MCF 10A (cell line): ENCODE results near the gene BANP. TPM values are rescaled to one million over a fixed set of nuclear protein-coding genes. Genes with fewer than 3 reads are reported as not detected.
"Not testable (repeated sequence)": the region's sequence is repeated elsewhere in the genome, so short reads cannot be mapped to it uniquely, and the experiment has no call there.

ENCODE experiments used
- BruUV-seq: library from RNA; stranded (reverse); fragments of 400-500 nt; replicated peaks from 2 replicates; lab custom pipeline; 2021; lab: Mats Ljungman, UMichigan
- CTCF ChIA-PET: fragments of 300-600 bp; sonication (Branson Sonifier 250); formaldehyde crosslinking; extraction: SDS; loops from one replicate; lab custom pipeline; 2021; ENCODE audit warnings: antibody characterized with exemption, inconsistent platforms; lab: Yijun Ruan, JAX
- POLR2A ChIA-PET: fragments of 300-600, 350-650 bp; sonication (Branson Sonifier 250); formaldehyde crosslinking; extraction: SDS; loops from one replicate; lab custom pipeline; 2020; ENCODE audit warnings: antibody characterized with exemption, inconsistent platforms; lab: Yijun Ruan, JAX
- DNase-seq: peaks from one replicate; pipeline ENCODE4 v3.0.0-alpha.2; 2018; ENCODE audit not compliant: unreplicated experiment
- H3K27ac Mint-ChIP-seq: one replicate; pipeline ENCODE4 v1.8.0; 2022; ENCODE audit warnings: mild to moderate bottlenecking, low read depth, mixed read lengths; ENCODE audit not compliant: unreplicated experiment
- H3K27me3 Mint-ChIP-seq: one replicate; pipeline ENCODE4 v1.8.0; 2022; ENCODE audit warnings: mixed read lengths; ENCODE audit not compliant: insufficient read depth, unreplicated experiment
- H3K36me3 Mint-ChIP-seq: one replicate; pipeline ENCODE4 v1.8.0; 2022; ENCODE audit warnings: mild to moderate bottlenecking, moderate library complexity, mixed read lengths; ENCODE audit not compliant: insufficient read depth, unreplicated experiment
- H3K4me1 Mint-ChIP-seq: one replicate; pipeline ENCODE4 v1.8.0; 2022; ENCODE audit warnings: mixed read lengths; ENCODE audit not compliant: insufficient read depth, unreplicated experiment
- H3K4me3 Mint-ChIP-seq: one replicate; pipeline ENCODE4 v1.8.0; 2022; ENCODE audit warnings: mild to moderate bottlenecking, moderate library complexity, mixed read lengths; ENCODE audit not compliant: unreplicated experiment
- H3K9me3 Mint-ChIP-seq: one replicate; pipeline ENCODE4 v1.8.0; 2022; ENCODE audit warnings: mixed read lengths; ENCODE audit not compliant: unreplicated experiment
- CTCF ChIP-seq: fragments of 200-600 bp; IDR thresholded peaks from one replicate; pipeline ENCODE4 v1.8.0; 2022; ENCODE audit warnings: antibody characterized with exemption, mild to moderate bottlenecking; ENCODE audit not compliant: unreplicated experiment
- intact Hi-C: fragments of 100-400 bp; cut with micrococcal nuclease; formaldehyde crosslinking; loops from 2 replicates; pipeline ENCODE4 v1.14.1; 2022
- total RNA-seq: library from RNA; stranded (reverse); gene quantifications from 2 replicates; pipeline ENCODE4 v1.2.3, GENCODE V29; 2022

BANP gene
- total RNA-seq, 1 experiment from 2014 or later = 38.2 TPM

GRCh38 chr16:88050952-88051660 is 99.9 kb downstream of the BANP start:
- CTCF ChIA-PET = no interaction called here
- H3K27ac Mint-ChIP-seq = no peak overlapping the region
- BruUV-seq = no TSS peak
- DNase-seq = no peak
- intact Hi-C loops = no loop called here
- H3K36me3 Mint-ChIP-seq = peaks cover 7% of the 10 kb centered on the region
- H3K4me1 Mint-ChIP-seq = no peaks in the 10 kb centered on the region
- POLR2A ChIA-PET = no interaction called here
- H3K4me3 Mint-ChIP-seq = no peak overlapping the region
- H3K9me3 Mint-ChIP-seq = no peaks in the 10 kb centered on the region
- TF ChIP-seq CTCF = no peak
- no peaks in the 10 kb centered on the region for H3K27me3 Mint-ChIP-seq

GRCh38 chr16:88052661-88053060 is 101.4 kb downstream of the BANP start:
- intact Hi-C loops = no loop called here
- ChIA-PET CTCF (no interaction called here), POLR2A (no interaction called here)
- no peak for TF ChIP-seq CTCF
- Mint-ChIP-seq H3K27me3 (no peaks in the 10 kb centered on the region), H3K9me3 (no peaks in the 10 kb centered on the region), H3K36me3 (peaks cover 7% of the 10 kb centered on the region), H3K4me3 (no peak overlapping the region), H3K4me1 (no peaks in the 10 kb centered on the region), H3K27ac (no peak overlapping the region)
- BruUV-seq = no TSS peak
- no peak for DNase-seq

- H3K36me3 Mint-ChIP-seq, DNase-seq, intact Hi-C loops, H3K4me1 Mint-ChIP-seq, POLR2A ChIA-PET, BruUV-seq, CTCF ChIA-PET, H3K9me3 Mint-ChIP-seq, H3K27ac Mint-ChIP-seq, H3K4me3 Mint-ChIP-seq, H3K27me3 Mint-ChIP-seq: not testable (repeated sequence)
Measured at GRCh38 chr16:88053479-88053878, 102.2 kb downstream of the BANP start.

- ChIA-PET CTCF (interaction anchor here (1.0 kb wide), 1 partner anchor 426 kb away, joined by 3 read pairs; no protein-coding TSS in a partner anchor), POLR2A (no interaction called here)
- intact Hi-C loops = no loop called here
- DNase-seq = no peak
- Mint-ChIP-seq H3K4me1 (no peaks in the 10 kb centered on the region), H3K27me3 (no peaks in the 10 kb centered on the region), H3K27ac (no peak overlapping the region), H3K9me3 (no peaks in the 10 kb centered on the region), H3K36me3 (peaks cover 8% of the 10 kb centered on the region), H3K4me3 (no peak overlapping the region)
- BruUV-seq = no TSS peak
- TF ChIP-seq CTCF = no peak
Measured at GRCh38 chr16:88055356-88055755, 104.1 kb downstream of the BANP start.
